Stimulated activated memory B cell treated with anti-CD40 and anti-IgM and Interleukin-4, amounts not matched to agents 10 μg/mL and 1 μg/mL and 100 μg/mL, for 72 hours (primary cell): ENCODE data around the gene CNOT11.

Source experiments
- ATAC-seq: fragments of 150-1000 bp; cut with Tn5 transposase; 2 replicates; pipeline ENCODE4 v1.10.0; 2021
- H3K27ac Mint-ChIP-seq: one replicate; pipeline ENCODE4 v1.8.0; 2022; ENCODE audit warnings: mild to moderate bottlenecking, mixed read lengths
- H3K27me3 Mint-ChIP-seq: one replicate; pipeline ENCODE4 v1.8.0; 2022; ENCODE audit warnings: mixed read lengths
- H3K36me3 Mint-ChIP-seq: one replicate; pipeline ENCODE4 v1.8.0; 2022; ENCODE audit warnings: mixed read lengths
- H3K4me1 Mint-ChIP-seq: one replicate; pipeline ENCODE4 v1.8.0; 2022; ENCODE audit warnings: mixed read lengths
- H3K4me3 Mint-ChIP-seq: one replicate; pipeline ENCODE4 v1.8.0; 2022; ENCODE audit warnings: mild to moderate bottlenecking, moderate library complexity, mixed read lengths
- H3K9me3 Mint-ChIP-seq: one replicate; pipeline ENCODE4 v1.8.0; 2022; ENCODE audit warnings: mixed read lengths

Gene CNOT11

DNA sequence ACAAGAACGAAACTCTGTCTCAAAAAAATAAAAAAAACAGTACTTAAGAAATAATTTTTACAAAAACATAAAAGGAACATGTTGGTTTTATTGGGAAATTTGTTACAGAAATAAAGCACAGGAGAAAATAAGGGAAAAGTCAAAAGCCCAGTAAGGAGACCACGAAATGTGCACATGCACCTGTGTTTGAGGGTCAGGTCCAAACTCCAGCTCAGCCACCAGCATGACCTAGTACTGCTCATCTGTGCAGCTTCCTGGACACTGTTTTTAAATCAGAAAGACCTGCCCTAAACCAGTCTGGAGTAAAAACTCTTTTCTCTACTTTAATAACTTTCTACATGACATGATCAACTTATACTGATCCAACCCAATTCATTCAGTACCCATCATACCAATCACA lies 34.6 kb downstream of the CNOT11 start:
- no peak for ATAC-seq
- Mint-ChIP-seq H3K4me1 (no peaks in the 10 kb centered on the region), H3K27ac (no peak overlapping the region), H3K9me3 (no peaks in the 10 kb centered on the region), H3K27me3 (no peaks in the 10 kb centered on the region), H3K4me3 (no peak overlapping the region), H3K36me3 (peaks cover 24% of the 10 kb centered on the region)

DNA sequence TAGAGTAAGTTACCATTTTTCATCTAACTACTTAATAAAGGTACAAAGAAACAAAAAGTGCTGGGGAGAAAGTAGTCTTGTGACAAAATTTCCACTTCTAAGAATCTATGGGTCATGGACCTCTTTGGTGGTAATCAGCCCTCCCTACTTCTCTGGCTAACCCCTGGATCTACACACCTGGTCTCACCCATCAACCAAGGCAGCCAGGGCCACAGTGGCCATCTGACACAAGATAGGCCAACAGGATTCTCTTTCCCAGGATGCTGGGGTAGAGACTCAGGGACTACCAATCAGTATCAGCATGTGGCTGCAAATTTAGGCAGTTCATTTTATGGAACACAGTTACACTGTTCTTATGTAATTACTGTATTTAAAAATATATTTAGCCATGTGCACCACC lies 38.0 kb downstream of the CNOT11 start:
- H3K4me1 Mint-ChIP-seq = peaks cover under 1% of the 10 kb centered on the region
- peaks cover 14% of the 10 kb centered on the region for H3K36me3 Mint-ChIP-seq
- H3K27me3 Mint-ChIP-seq = no peaks in the 10 kb centered on the region
- no peak for ATAC-seq
- H3K4me3 Mint-ChIP-seq = no peak overlapping the region
- no peaks in the 10 kb centered on the region for H3K9me3 Mint-ChIP-seq
- H3K27ac Mint-ChIP-seq = no peak overlapping the region

DNA sequence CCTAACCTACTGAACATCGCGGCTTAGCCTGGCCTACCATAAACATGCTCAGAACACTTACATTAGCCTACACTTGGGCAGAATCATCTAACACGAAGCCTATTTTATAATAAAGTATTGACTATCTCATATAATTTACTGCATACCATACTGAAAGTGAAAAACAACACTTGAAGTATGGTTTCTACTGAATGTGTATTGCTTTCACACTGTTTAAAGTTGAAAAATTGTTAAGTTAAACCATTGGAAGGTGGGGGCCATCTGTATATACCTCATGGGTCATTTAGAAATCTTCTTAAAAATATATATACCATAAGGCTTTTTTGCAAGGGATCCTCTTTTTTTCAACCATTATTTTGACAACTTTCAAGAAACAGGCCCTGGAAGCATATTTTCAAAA lies 39.3 kb downstream of the CNOT11 start:
- peaks cover 7% of the 10 kb centered on the region for H3K36me3 Mint-ChIP-seq
- no peak for ATAC-seq
- H3K9me3 Mint-ChIP-seq = no peaks in the 10 kb centered on the region

DNA sequence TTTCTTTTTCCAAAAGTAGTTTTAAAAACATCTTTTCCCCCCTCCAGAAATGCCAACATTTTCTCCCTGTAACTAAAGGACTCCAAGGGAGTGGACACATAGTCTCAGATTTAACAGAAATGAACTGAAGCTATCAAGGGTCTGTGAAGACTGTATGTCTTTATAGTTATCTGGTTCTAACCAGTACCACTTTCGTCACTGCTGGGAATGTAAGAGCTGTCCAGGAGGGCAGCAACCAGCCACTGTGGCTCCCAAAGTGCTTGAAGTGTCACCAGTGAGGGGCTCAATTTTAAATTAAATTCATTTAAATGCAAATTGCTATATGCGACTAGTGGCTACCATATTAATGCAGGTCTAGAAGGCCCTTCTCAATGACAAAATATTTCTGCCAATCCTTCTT lies 40.9 kb downstream of the CNOT11 start:
- Mint-ChIP-seq H3K9me3 (no peaks in the 10 kb centered on the region), H3K4me3 (no peak overlapping the region), H3K27me3 (no peaks in the 10 kb centered on the region), H3K27ac (no peak overlapping the region), H3K36me3 (peaks cover 5% of the 10 kb centered on the region), H3K4me1 (peaks cover 28% of the 10 kb centered on the region)
- ATAC-seq = no peak

More for the DNA sequence above, 39.3 kb downstream of the CNOT11 start:
- peaks cover 13% of the 10 kb centered on the region for H3K4me1 Mint-ChIP-seq
- H3K27me3 Mint-ChIP-seq = no peaks in the 10 kb centered on the region
- H3K27ac Mint-ChIP-seq = no peak overlapping the region
- no peak overlapping the region for H3K4me3 Mint-ChIP-seq

DNA sequence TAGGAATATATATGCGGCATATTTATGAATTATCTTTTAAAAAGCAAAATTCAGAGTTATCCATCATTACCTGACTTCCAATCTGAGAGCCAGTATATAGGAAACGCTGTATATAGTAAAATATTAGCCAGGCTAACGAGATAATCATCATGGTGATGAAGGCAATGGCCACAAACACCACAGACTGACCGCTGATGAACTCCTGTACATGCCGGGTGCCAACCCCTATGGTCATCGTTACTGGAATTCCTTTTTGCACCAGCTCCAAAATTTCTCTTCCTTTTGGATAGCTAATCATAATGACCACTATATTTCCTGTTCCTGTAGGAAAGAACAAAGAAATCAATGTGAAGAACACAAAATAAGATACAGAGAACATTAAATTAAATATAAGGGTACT lies 42.2 kb downstream of the CNOT11 start:
- no peak overlapping the region for H3K27ac Mint-ChIP-seq
- no peaks in the 10 kb centered on the region for H3K9me3 Mint-ChIP-seq
- peaks cover 5% of the 10 kb centered on the region for H3K36me3 Mint-ChIP-seq
- no peak overlapping the region for H3K4me3 Mint-ChIP-seq
- H3K4me1 Mint-ChIP-seq = peaks cover 41% of the 10 kb centered on the region
- no peaks in the 10 kb centered on the region for H3K27me3 Mint-ChIP-seq
- ATAC-seq = no peak

DNA sequence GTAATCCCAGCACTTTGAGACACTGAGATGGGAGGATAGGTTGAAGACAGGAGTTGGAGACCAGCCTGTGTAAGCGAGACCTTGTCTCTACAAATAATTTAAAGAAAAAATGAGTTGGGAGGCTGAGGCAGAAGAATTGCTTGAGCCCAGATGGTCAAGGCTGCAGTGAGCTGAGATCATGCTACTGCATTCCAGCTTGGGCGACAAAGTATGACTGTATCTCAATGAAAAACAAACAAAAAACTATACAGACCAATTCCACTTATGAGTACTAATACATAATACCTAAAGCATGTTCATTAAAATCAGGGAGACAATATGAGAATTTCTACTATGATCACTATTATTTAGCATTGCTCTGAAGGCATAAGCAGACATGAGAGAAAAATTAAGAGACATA lies 43.2 kb downstream of the CNOT11 start:
- Mint-ChIP-seq H3K27me3 (no peaks in the 10 kb centered on the region), H3K27ac (no peak overlapping the region), H3K4me3 (no peak overlapping the region), H3K36me3 (peaks cover 5% of the 10 kb centered on the region), H3K4me1 (peaks cover 51% of the 10 kb centered on the region), H3K9me3 (no peaks in the 10 kb centered on the region)
- no peak for ATAC-seq

DNA sequence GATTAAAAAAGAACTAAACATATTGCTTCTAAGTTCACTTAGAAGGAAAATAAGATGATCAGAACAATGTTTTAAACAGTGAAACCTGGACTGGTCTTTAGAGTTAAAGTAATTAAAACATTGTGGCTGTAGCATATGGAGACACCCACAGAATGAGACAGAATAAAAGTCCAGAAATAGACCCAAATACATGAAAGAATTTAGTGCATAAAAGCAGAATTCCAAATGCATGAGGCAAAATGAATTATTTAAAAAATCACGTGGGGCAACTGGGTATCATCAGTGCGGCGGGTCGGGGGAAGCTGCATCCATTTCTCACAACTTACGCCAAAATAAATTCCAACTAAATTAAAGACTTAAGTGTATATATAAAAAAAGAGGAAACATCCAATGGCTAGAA lies 43.7 kb downstream of the CNOT11 start:
- Mint-ChIP-seq H3K4me3 (no peak overlapping the region), H3K9me3 (no peaks in the 10 kb centered on the region), H3K27me3 (no peaks in the 10 kb centered on the region), H3K4me1 (peaks cover 56% of the 10 kb centered on the region), H3K36me3 (peaks cover 5% of the 10 kb centered on the region), H3K27ac (no peak overlapping the region)
- ATAC-seq = no peak

DNA sequence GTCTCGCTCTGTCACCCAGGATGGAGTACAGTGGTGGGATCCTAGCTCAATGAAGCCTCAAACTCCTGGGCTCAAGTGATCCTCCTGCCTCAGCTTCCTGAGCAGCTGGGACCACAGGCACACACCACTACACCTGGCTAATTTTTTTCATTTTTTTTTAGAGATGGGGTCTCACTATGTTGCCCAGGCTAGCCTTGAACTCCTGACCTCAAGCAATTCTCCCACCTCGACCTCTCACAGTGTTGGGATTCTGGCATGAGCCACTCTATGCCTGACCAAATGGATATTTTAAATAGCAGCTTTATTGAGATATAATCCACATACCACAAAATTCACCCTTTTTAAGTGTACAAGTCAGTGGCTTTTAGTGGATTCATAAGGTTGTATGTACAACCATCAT lies 44.7 kb downstream of the CNOT11 start:
- no peak overlapping the region for H3K4me3 Mint-ChIP-seq

DNA sequence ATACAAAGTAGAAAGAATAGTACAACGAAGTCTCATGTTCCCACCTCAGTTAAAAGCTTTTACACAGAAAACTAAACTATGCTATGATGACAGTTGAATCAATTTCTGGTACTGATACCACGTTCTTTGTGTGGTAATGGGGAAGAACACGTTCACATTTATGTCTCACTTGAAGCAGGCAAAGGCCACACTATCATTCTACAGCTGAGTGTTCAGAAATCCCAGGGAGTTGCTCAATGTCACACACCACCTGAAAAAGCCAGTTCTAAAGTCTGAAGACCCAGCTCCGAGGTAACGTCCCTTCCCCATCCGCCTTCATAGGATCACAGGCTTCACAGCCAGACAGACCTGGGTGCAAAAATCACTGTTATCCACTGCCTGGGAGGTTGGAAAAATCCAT lies 46.9 kb downstream of the CNOT11 start:
- Mint-ChIP-seq H3K36me3 (peaks cover 23% of the 10 kb centered on the region), H3K27ac (no peak overlapping the region), H3K9me3 (no peaks in the 10 kb centered on the region), H3K4me1 (peaks cover 83% of the 10 kb centered on the region), H3K27me3 (no peaks in the 10 kb centered on the region), H3K4me3 (no peak overlapping the region)
- ATAC-seq = no peak

More for the DNA sequence above, 44.7 kb downstream of the CNOT11 start:
- Mint-ChIP-seq H3K9me3 (no peaks in the 10 kb centered on the region), H3K27ac (no peak overlapping the region), H3K4me1 (peaks cover 66% of the 10 kb centered on the region), H3K27me3 (no peaks in the 10 kb centered on the region), H3K36me3 (peaks cover 11% of the 10 kb centered on the region)
- ATAC-seq = no peak

DNA sequence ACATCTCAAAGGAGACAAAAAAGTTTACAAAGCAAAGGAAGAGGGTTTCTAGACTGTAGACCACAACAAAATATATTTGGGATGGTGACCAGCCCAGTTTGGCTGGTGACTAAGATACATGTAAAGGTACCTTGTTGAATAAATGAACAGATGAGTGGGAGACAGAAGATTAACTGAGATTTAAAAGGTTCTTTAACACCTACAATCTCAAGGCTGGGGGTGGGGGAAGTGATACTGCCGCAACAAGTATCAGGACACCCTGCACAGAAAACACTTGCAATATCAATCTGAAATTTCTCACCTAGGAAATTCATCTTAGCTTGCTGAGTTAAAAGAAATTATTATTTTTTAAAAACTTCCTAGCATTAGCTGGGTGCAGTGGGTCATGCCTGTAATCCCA lies 47.5 kb downstream of the CNOT11 start:
- ATAC-seq = no peak

DNA sequence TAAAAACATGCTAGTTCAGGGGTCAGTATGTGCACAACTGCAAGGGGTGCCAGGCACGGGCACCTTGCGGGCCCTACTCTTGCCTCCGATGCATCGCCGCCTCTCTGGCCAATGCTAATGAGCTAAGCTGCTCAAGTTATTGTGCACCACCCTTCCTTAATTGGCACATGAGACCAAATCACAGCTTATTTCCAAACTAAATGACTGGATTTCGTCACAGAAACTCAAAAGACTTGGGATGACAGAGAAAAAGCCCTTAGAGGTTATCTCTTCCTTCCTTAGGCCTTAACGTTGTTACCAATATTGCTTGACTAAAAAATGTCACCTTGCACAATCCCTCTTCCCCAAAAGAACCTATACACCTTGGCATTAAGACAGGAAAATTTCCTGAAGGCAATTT lies 48.1 kb downstream of the CNOT11 start:
- Mint-ChIP-seq H3K36me3 (peaks cover 28% of the 10 kb centered on the region), H3K27me3 (no peaks in the 10 kb centered on the region), H3K9me3 (no peaks in the 10 kb centered on the region), H3K27ac (no peak overlapping the region), H3K4me1 (peaks cover 91% of the 10 kb centered on the region), H3K4me3 (no peak overlapping the region)
- ATAC-seq = no peak

More for the DNA sequence above, 47.5 kb downstream of the CNOT11 start:
- H3K27me3 Mint-ChIP-seq = no peaks in the 10 kb centered on the region
- no peak overlapping the region for H3K4me3 Mint-ChIP-seq
- H3K9me3 Mint-ChIP-seq = no peaks in the 10 kb centered on the region
- H3K36me3 Mint-ChIP-seq = peaks cover 24% of the 10 kb centered on the region
- H3K4me1 Mint-ChIP-seq = peaks cover 85% of the 10 kb centered on the region
- no peak overlapping the region for H3K27ac Mint-ChIP-seq

DNA sequence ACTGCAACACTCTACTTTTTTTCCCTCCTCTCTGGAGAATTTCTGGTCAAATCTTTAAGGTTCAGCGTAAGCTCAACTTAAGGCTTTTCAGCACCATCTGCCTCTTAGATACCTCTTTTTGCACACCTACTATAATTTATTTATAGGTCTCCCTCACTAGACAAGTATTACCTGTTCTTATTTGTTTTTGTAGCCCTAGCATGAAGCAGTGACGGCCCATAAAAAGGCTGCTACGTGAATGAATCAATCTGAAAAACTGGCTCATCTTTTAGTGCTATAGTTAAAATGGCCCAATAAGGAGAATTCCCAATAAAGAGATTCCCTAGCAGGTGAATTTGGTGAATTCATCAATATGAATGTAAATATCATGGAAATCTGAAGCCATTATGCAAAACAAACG lies 49.3 kb downstream of the CNOT11 start:
- no peak overlapping the region for H3K4me3 Mint-ChIP-seq
- H3K27ac Mint-ChIP-seq = peak overlapping the region; percentile 15
- H3K4me1 Mint-ChIP-seq = peaks cover 91% of the 10 kb centered on the region
- no peak for ATAC-seq
- H3K9me3 Mint-ChIP-seq = no peaks in the 10 kb centered on the region
- no peaks in the 10 kb centered on the region for H3K27me3 Mint-ChIP-seq
- peaks cover 33% of the 10 kb centered on the region for H3K36me3 Mint-ChIP-seq

DNA sequence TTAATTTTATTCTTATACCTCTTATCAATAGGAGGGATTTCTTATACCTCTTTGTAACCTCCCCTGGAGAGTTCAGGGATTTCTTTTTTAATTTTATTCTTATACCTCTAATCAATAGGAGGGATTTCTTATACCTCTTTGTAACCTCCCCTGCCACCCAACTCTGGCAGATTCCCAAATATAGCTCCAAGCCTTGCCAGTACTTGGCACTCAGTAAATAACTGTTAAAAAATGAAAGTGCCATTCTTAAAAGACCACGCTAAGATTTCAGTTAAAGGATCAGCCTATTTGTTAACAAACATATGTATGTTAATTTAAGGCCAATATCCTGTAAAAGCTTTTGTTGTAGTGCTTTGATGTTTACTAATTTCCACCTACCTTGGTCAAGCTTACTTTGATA lies 51.0 kb downstream of the CNOT11 start:
- Mint-ChIP-seq H3K9me3 (no peaks in the 10 kb centered on the region), H3K4me1 (peaks cover 85% of the 10 kb centered on the region), H3K4me3 (no peak overlapping the region), H3K27ac (peak overlapping the region; percentile 27), H3K27me3 (no peaks in the 10 kb centered on the region), H3K36me3 (peaks cover 28% of the 10 kb centered on the region)
- no peak for ATAC-seq

DNA sequence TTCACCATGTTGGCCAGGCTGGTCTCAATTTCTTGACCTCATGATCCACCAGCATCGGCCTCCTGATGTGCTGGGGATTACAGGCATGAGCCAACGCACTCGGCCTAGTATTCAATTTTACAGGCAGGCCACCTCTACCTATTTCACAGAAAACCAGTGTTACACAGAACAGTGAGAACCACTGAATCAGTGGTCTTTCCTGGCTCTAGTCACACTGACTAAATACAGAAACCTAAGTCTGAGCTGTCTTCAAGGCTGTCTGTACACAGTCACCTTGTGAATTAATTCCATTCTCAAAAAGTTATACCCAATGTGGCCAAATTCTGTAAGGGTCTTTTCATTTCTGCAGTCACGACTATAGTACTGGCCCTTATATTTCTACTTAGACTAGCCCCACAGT lies 52.3 kb downstream of the CNOT11 start:
- peaks cover 28% of the 10 kb centered on the region for H3K36me3 Mint-ChIP-seq
- H3K4me3 Mint-ChIP-seq = no peak overlapping the region
- peaks cover 72% of the 10 kb centered on the region for H3K4me1 Mint-ChIP-seq
- ATAC-seq = no peak
- peak overlapping the region; percentile 62 for H3K27ac Mint-ChIP-seq
- no peaks in the 10 kb centered on the region for H3K27me3 Mint-ChIP-seq
- no peaks in the 10 kb centered on the region for H3K9me3 Mint-ChIP-seq

DNA sequence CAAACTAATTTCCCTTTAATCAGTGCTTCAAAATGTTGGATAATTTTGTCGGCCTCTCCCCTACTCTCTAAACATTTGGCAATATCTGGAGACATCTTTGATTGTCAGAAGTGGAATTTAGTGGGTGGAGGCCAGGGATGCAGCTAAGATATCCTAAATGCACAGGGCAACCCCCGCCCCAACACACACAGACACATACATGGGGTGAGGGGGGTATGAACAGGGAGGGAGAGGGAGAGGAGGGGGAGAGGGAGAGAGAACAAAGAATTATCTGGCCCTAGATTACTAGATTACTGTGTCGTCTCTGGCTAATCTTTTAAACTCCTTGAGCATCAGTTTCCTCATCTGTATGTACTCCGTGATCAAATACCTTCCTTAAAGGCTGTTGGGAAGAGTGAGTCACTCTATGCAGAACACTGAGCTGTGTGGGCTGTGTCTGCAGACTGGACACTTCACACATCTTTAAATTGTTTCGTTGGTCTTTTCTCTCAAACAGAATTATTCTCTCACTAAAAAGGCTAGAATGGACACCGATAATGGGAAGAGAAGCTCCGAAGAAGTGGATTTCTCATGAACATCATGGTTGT lies 52.9 kb downstream of the CNOT11 start:
- no peaks in the 10 kb centered on the region for H3K9me3 Mint-ChIP-seq
- H3K4me3 Mint-ChIP-seq = peak overlapping the region; percentile 36
- ATAC-seq = no peak
- no peaks in the 10 kb centered on the region for H3K27me3 Mint-ChIP-seq
- H3K36me3 Mint-ChIP-seq = peaks cover 28% of the 10 kb centered on the region
- peaks cover 72% of the 10 kb centered on the region for H3K4me1 Mint-ChIP-seq
- peak overlapping the region; percentile 62 for H3K27ac Mint-ChIP-seq

DNA sequence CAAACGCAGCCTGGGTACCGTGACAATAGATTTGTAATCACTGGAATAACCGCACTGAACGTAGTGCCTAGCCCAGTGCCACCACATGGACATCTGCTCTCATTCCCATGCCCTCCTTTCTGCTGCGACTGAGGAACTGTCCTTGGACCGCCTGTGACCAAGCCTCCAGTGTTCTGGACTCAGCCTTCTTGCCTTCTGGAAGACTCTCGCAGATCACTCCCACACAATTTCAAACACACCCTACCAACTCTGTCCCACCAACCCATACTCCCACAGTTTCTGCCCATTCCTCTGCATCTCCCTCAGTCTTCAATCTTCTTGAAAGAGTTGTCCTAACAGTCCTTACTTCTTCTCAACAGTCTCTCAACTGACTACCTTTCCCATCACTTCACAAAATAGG lies 53.7 kb downstream of the CNOT11 start:
- Mint-ChIP-seq H3K4me1 (peaks cover 72% of the 10 kb centered on the region), H3K9me3 (no peaks in the 10 kb centered on the region), H3K36me3 (peaks cover 28% of the 10 kb centered on the region), H3K27me3 (no peaks in the 10 kb centered on the region), H3K4me3 (peak overlapping the region; percentile 87), H3K27ac (peak overlapping the region; percentile 83)
- no peak for ATAC-seq

DNA sequence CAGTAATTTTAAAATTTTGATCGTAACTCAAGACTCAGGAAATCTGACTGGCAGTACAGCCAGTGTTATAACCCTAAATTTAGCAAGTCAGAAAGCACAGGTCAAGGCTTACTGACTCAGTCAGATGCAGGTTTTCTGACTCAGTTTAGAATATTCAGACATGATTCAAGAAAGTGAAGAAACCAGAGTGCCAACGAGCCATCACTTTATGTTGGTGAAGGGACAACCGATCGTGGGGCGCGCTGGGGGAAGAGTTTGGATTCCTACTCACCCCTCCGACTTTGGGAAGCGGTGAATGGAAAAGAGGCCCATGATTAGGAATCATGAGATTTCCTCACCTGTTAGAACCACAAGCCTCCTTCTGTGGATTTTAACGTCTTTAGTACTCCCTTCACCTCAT lies 54.8 kb downstream of the CNOT11 start:
- peaks cover 66% of the 10 kb centered on the region for H3K4me1 Mint-ChIP-seq
- no peaks in the 10 kb centered on the region for H3K9me3 Mint-ChIP-seq
- ATAC-seq = no peak
- H3K36me3 Mint-ChIP-seq = peaks cover 20% of the 10 kb centered on the region
- peak overlapping the region; percentile 87 for H3K4me3 Mint-ChIP-seq
- H3K27ac Mint-ChIP-seq = peak overlapping the region; percentile 83
- H3K27me3 Mint-ChIP-seq = no peaks in the 10 kb centered on the region
